HL-60/S4 (cell line): ENCODE results near the gene CAMK4.

Experiments used
- in situ Hi-C: fragments of 300-500 bp; cut with MboI; formaldehyde crosslinking; loops from 2 replicates; pipeline ENCODE4 v1.14.3; 2022; ENCODE audit warnings: low sequenced_read_pairs

The CAMK4 gene

DNA sequence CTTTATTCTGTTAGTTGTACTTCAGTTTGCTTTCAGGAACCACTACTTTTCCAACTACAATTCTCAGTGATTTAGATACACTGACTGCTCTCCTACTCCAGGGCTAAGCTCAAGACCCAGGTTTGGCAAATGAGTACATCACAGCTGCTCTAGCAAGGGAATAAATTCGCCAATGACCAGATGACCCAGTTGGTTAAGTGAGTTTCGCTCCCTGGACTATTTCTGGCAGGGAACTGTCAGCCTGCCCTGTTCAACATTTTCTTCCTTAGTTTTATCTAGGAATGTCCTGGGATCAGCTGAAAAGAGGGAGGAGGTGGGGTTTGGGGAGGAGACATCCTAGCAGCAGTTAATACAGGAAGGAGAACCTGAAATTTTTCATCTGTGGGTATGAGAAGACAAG, 294.6 kb downstream of the CAMK4 start:
- in situ Hi-C loops = no loop called here

DNA sequence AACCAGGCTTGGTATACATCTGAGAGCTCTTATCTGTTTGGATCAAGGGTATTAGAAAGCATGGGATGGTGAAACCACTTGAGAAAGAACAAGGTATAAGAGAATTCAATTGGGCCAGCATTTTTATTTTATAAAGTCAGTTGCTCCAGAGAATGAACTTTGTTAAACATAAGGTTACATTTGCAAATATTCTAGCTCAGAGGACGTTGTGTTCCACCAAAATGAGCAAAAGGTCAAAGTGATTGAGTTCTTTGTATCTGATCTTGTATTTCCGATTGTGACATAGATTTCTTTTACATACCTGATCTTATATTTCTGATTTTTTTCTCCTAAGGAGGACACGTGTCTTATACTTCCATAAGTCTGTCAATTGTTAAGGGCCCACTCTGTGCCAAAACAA, 296.7 kb downstream of the CAMK4 start:
- in situ Hi-C loops = no loop called here

DNA sequence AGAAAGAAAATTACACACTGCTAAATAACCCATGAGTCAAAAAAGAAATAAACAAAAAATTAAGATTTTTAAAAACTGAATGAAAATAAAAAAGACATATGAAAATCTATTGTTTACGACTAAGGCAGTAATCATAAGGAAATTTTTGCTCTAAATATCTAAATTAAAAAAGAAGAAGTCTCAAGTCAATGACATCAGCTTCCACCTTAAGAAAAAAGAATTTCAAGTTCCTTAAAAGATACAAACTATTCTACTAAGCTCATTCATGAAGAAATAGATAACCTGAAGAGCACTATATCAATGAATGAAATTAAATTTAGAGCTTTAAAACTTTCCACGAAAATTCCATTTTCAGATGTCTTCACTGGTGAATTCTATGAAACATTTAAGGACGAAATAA, 303.9 kb downstream of the CAMK4 start:
- in situ Hi-C loops = no loop called here

DNA sequence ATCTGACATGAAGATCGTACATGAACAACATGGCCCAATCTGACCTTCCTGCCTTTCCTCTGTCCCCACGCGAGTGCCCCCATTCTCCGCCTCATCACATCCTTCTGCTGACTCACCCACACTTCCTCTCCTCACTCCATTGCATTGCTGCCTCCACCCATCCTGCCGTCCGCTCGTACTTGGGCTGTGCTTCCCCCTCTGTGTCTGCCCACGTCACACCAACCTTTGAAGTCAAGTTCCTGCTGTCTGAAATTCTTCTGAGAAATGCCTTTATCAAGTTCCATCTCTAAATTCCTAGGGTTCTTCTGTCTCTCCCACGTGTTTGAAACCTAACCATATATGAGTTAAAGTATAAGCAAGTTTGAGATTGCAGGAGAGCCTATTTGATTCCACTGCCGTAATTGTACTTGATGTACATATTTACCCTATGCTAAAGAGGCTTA, 306.1 kb downstream of the CAMK4 start:
- in situ Hi-C loops = no loop called here

DNA sequence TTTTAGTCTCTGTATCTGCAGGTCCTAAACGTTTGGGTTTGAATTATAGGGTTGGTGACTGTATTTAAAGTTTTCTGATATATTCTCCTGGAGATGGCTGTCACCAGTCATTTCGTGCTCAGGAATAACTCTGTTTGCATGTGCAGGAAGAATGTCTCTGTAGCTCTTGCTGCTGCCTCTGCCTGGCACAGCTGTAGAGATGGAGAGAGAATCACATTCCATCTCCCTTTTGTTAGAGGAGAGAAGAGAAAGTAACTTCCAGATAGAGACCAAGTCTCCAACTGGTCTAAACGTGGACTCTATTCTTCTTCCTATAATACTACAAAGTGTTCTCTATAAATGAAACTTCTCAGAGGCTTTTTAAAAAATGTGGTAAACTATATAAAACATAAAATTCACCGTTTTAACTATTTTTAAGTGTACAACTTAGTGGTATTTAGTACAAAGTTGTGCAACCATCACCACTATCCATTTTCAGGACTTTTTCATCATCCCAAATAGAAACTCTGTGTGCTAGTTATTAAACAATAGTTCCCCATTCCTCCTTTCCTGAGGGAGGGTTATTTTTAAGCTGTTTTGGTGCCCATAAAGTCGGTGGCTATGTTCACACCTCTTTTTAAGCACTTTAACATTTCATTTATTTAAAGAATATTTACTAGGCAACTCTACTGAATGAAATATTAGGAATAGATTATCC, 308.9 kb downstream of the CAMK4 start:
- in situ Hi-C loops = no loop called here

DNA sequence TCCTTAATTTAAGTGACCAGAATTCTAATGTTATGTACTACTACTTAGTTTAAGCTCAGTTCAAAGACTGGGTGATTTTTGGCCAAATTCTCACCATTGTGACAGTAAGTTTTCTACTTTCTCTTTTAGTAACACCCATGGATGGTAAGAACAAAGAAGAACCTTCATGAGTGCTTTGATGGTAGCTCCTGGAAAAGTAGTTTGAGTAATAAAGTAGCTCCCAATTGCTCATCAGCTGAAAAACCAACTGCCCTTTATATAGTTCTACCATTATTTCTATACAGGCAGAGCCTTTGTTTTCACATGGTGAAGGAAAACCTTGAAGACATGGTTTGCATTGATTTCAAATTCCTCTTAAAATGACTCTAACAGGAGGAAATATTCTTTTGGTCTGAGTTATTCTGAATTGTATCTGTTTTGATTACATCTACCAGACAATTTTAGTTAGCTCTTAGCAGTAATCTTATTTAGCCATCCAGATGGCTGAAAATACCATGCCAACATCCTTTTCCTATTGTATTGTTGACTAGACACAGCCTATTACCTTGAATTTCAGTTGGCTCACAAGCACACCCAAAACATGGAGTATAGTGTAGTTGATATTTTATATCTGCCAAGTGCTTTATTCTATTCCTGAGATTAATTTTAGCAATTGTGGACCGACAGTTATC, 311.8 kb downstream of the CAMK4 start:
- in situ Hi-C loops = no loop called here

DNA sequence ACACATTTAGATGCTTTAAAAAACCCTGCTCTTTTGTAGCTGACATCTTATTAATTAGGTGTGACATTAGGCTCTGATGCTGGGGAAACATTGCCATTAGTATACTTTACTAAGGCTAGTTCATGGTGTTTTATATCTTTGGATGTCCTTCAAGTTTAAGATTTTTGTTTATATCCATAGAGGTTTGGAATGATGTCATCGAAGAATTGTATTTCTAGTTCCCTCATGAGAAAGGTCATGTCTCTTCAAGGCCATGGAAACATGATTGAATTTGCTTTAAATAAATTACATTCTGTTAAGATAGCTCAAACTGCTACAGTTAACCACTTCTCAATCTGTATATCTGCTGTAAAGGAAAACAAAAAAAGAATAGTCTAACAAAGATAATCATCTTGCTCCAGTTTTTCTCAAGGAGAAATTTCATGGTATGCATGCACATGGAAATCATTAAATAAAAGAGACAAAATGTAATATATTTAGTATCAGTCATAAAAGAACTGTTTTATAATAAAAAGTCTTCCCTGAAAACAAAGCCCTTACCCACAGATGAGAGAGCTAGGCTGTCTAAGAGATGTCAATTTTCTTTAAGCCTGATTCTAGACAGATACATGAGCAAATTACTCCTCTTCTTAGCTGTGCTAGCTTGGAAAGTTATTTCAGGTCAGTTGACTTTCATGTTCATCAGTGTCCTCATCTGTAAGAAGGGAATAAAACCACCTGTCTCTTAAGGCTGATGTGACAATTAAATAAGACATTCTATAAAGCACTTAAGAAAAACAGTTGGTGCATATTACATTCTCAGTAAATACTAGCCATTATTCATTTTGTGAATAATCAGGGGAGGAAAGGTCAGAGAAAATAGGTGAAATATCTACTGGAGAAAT, 313.2 kb downstream of the CAMK4 start:
- in situ Hi-C loops = no loop called here
